Endothelial cell of umbilical vein (primary cell): ENCODE data around the gene MRPL34.

Source experiments
- CTCF ChIP-seq, 2 donors: IDR thresholded peaks; 1 replicate in 1 of 2; 2 replicates in 1 of 2; pipeline ENCODE4 v1.5.1; 2011; ENCODE audit warnings: low read length in 2 of 2, mild to moderate bottlenecking in 2 of 2, moderate library complexity in 2 of 2, control low read depth in 1 of 2, inconsistent platforms in 1 of 2, low read depth in 1 of 2; ENCODE audit not compliant: insufficient read depth in 1 of 2; ENCODE audit errors: extremely low read depth in 1 of 2
- EZH2 ChIP-seq: IDR thresholded peaks from 2 replicates; pipeline ENCODE4 v1.6.1; 2012; ENCODE audit warnings: borderline replicate concordance, low read depth, mild to moderate bottlenecking, moderate library complexity, low read length, inconsistent platforms; ENCODE audit not compliant: severe bottlenecking
- POLR2A ChIP-seq: IDR thresholded peaks from 2 replicates; pipeline ENCODE4 v1.6.1; 2012; ENCODE audit warnings: low read depth, mild to moderate bottlenecking, control low read depth, low read length
- POLR2AphosphoS5 ChIP-seq: IDR thresholded peaks from 2 replicates; pipeline ENCODE4 v1.6.1; 2012; ENCODE audit warnings: low read depth, mild to moderate bottlenecking, control low read depth, low read length, moderate library complexity; ENCODE audit not compliant: insufficient read depth

- no peak for TF ChIP-seq CTCF (IDR thresholded peaks at IDR 0.05; ENCODE audit: extremely low read depth in 1 of 2, insufficient read depth in 1 of 2, low read depth in 1 of 2, low read length in 2 of 2)
- no peak for TF ChIP-seq POLR2AphosphoS5
- TF ChIP-seq EZH2: no peak
- no peak for TF ChIP-seq POLR2A
These were observed 35.7 kb downstream of the MRPL34 start for GRCh38 chr19:17341386-17341785.
